HG02642 (cell line): ENCODE data around the gene TMEM140.

ENCODE experiments used
- ATAC-seq: cut with Tn5 transposase; IDR thresholded peaks from one replicate; pipeline ENCODE4 v1.9.1; 2021; ENCODE audit warnings: mild to moderate bottlenecking; ENCODE audit not compliant: unreplicated experiment, poor library complexity

The TMEM140 gene

GRCh38 chr7:135190703-135191102, 42.8 kb downstream of the TMEM140 start:
- no peak for ATAC-seq

- no peak for ATAC-seq
These were observed 45.2 kb downstream of the TMEM140 start for GRCh38 chr7:135192914-135193536.

DNA sequence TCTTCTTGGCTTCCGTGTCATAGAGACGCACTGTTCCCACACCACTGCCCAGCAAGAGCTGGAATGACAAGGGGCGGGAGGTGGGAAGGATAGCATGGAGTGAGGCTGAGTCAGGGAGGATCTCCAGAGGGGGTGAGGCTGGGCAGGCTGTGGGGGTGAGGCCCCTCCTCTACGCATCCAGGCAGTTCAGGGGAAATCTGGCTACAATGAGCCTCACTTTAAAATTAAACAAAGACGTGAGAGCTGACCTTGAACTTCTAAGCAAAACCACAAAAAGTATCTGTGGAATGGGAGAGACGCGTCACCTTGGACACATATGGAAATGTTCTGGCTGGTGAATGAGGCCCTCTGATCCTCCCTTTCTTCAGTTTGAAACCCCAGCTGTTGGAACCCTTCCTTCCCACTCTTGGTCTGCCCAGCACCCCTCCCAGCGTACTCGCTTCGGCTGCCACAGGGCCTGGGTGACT, 45.8 kb downstream of the TMEM140 start:
- no peak for ATAC-seq

GRCh38 chr7:135194494-135195095, 46.7 kb downstream of the TMEM140 start:
- no peak for ATAC-seq

DNA sequence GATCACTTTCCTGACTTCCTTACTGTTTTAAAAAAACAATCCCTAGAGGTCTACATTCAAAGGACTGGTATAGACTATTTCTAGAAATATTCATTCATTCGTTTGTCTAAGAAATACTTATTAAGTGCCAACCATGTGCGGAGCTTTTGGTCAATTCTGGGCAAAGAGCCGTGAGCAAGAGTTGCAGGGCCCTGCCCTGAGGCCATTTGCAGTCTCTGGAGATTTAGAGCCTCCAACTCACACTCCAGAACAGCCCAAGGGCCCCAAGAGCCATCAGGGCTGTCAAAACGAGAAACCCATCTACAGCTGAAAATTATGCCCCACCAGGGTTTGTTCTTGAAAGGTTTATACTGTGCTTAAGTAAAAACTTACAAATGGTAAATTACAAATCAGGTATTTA, 47.3 kb downstream of the TMEM140 start:
- ATAC-seq = no peak

- ATAC-seq = no peak
These were observed 48.2 kb downstream of the TMEM140 start for GRCh38 chr7:135195968-135196629.

- no peak for ATAC-seq
These were observed 49.5 kb downstream of the TMEM140 start for GRCh38 chr7:135197343-135197742.

- ATAC-seq = no peak
These were observed 50.2 kb downstream of the TMEM140 start for GRCh38 chr7:135197906-135198655.

- ATAC-seq = no peak
These were observed 51.6 kb downstream of the TMEM140 start for GRCh38 chr7:135199439-135199838.

GRCh38 chr7:135200821-135201331, 53.0 kb downstream of the TMEM140 start:
- ATAC-seq = no peak

- no peak for ATAC-seq
These were observed 53.5 kb downstream of the TMEM140 start for GRCh38 chr7:135201350-135201749.

GRCh38 chr7:135204341-135204749, 56.5 kb downstream of the TMEM140 start:
- no peak for ATAC-seq

GRCh38 chr7:135204876-135205275, 57.0 kb downstream of the TMEM140 start:
- no peak for ATAC-seq

DNA sequence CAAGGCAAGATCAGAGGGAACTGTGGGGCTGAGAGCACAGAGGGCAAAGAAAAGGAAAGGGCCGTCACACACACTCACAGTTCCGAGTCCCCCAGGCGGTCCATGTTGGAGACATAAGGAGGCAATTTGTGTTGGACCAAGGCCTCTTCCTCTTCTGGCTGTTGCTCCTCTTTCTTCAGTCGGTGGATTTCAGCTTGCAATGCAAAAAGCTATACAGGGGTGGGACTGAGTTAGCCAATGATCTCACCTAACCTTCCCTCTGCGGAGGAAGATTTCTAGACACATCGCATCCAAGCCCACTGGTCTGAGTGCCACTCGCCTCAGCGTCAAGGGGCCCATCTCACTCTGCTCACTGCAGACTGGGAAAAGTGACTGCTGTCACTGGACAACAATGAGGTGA, 58.0 kb downstream of the TMEM140 start:
- ATAC-seq = no peak

GRCh38 chr7:135206941-135207391, 59.1 kb downstream of the TMEM140 start:
- ATAC-seq = peak; percentile 18

DNA sequence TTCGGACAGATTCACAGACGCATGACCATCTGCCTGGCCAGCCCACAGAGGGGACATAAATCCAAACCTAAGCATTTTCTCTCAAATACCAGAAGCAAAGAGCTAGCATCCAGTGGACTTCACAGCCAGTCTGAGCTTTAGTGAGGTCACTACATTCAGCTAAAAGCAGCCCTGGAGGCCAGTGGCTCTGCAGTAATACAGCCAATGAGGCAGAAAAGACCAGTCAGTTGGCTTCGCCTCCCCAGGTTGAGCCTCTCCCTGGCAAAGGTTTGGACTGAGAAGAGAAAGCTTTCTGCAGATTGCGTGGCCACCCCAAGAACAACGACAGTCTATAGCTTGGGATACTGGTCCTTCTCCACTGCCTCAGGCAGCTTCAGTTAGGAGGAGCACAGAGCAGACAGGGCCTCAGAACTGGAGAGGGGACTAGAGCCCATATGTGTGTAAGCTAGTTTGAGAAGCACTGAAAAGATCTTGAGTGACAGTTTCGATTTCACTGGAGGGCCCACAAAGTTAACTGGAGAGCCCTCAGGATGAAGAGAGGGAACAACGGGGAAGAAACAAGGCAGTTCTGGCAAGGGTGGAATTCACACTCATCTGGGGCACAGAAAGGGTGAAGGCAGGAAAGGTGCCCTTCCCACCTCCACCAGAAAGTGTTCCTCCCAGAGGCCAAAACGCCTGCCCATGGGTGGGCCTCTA, 59.7 kb downstream of the TMEM140 start:
- ATAC-seq = peak; percentile 21

DNA sequence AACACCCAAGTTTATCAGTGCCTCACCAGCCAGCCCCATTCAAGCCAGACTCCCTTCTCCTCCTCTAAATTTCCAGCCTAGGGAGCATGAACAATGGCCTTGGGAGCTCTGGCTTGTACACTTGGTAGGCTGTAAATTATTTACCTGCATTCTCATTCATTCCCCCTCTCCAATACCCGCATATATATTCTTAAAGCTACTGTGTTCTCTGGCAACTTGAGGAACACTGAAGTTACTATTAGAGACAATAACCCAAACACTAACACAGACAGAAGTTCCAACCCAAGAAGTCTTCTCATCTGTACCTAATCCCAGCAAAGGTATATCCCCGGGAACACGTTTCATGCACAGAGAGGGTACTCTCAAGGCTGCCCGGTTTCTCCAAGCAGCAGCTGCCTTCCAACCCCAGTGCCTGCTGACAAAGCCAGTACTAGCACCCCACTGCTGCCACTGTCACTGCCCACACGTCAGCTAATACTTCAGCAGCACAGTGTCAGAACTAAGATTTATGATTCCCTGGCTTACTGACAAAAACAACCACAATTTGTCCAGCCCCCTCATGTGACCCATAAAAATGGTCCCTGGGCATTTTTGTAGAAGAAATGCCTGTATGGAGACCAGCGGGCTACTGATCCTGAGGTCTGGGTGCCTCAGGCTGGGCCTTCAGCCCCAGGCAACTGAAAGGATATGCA, 60.4 kb downstream of the TMEM140 start:
- ATAC-seq = no peak

DNA sequence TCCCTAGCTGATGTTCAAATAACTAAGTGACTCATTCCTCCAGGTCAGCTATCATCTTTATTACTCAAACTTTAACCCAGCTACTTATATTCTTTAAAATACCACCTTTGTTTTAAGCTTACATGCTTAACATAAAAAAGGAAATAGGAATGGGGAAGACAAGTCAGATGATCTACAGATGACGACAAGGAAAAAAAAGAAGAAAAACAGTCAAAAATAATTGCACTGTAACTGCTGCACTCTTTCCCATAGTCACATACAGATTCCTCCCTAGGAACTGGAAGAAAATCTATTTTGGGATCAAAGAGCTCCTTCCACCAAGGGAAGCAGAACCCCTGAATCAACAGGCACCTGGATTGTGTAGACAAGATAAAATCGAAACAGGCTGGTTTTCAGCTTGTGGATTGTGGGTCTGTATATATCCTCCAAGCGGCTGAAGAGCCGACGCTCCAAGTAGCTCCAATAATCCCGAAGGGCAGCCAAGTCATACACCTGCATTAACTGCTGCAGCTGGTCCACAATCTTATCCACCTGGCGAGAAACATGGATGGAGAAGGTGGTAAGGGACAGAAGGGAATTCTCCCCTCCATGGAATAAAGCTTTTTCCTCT, 61.5 kb downstream of the TMEM140 start:
- no peak for ATAC-seq

- ATAC-seq = no peak
These were observed 63.0 kb downstream of the TMEM140 start for GRCh38 chr7:135210888-135211178.
